Heart left ventricle (tissue), 16 donors: Measurements from ENCODE around the gene POU2AF1. TPM values are rescaled to one million over a fixed set of nuclear protein-coding genes. Genes with fewer than 3 reads are reported as not detected.

Experiments
- ATAC-seq, 4 donors: fragments of 200-7000 bp; cut with Tn5 transposase; one replicate each; pipeline ENCODE4 v1.9.1; 2020 to 2022; ENCODE audit warnings: moderate library complexity in 4 of 4, mild to moderate bottlenecking in 3 of 4, moderate number of reproducible peaks in 1 of 4
- DNase-seq, 5 donors: peaks; one replicate each; pipeline ENCODE4 v3.0.0-alpha.2; 2020
- H3K27ac ChIP-seq, 12 donors: fragments of 200-600 bp; sonication (generic) in 4 of 12; one replicate each; pipeline versions ENCODE4 v1.5.0 to v1.8.0; 2016 to 2022; ENCODE audit warnings: mild to moderate bottlenecking in 2 of 12
- H3K27me3 ChIP-seq, 9 donors: fragments of 200-600 bp; sonication (generic) in 2 of 9; one replicate each; pipeline versions ENCODE4 v1.5.1 to v1.8.0; 2016 to 2022; ENCODE audit warnings: mild to moderate bottlenecking in 3 of 9
- H3K36me3 ChIP-seq, 9 donors: fragments of 200-600 bp; sonication (generic) in 2 of 9; one replicate each; pipeline versions ENCODE4 v1.5.0 to v1.8.0; 2018 to 2022; ENCODE audit warnings: mild to moderate bottlenecking in 2 of 9
- H3K4me1 ChIP-seq, 12 donors: fragments of 200-600 bp; sonication (generic) in 4 of 12; one replicate each; pipeline versions ENCODE4 v1.5.0 to v1.8.0; 2016 to 2022; ENCODE audit warnings: mild to moderate bottlenecking in 3 of 12
- H3K4me3 ChIP-seq, 12 donors: fragments of 200-600 bp; sonication (generic) in 4 of 12; one replicate each; pipeline versions ENCODE4 v1.5.0 to v1.8.0; 2017 to 2022; ENCODE audit warnings: mild to moderate bottlenecking in 9 of 12, moderate library complexity in 4 of 12
- H3K9me3 ChIP-seq, 12 donors: fragments of 200-600 bp; sonication (generic) in 4 of 12; one replicate each; pipeline versions ENCODE4 v1.5.0 to v1.8.0; 2016 to 2022; ENCODE audit warnings: mild to moderate bottlenecking in 1 of 12
- CTCF ChIP-seq, 12 donors: fragments of 200-600 bp; sonication (generic) in 4 of 12; IDR thresholded peaks; one replicate each; pipeline versions ENCODE4 v1.5.0 to v1.8.0; 2018 to 2022; ENCODE audit warnings: antibody characterized with exemption in 12 of 12, mild to moderate bottlenecking in 5 of 12
- POLR2A ChIP-seq, 2 donors: fragments of 450-650 bp; IDR thresholded peaks; one replicate each; pipeline ENCODE4 v1.6.1; 2017; ENCODE audit warnings: antibody characterized with exemption in 2 of 2, mild to moderate bottlenecking in 2 of 2, moderate library complexity in 2 of 2
- WGBS, 4 donors: extraction: QIAGEN DNeasy Blood & Tissue Kit in 2 of 4; methylation state at CpG; one replicate each; pipeline versions ENCODE4 v1.1.5 to v1.1.7; 2013 to 2018; 5-methylcytosine and 5-hydroxymethylcytosine counted together
- intact Hi-C, 10 donors: fragments of 100-400 bp; cut with DNase I; formaldehyde crosslinking; loops; one replicate each; pipeline versions ENCODE4 v1.11.1 to v1.14.2; 2022
- polyA plus RNA-seq, 2 donors: library from polyadenylated mRNA; stranded (reverse); fragments of 200-250 nt; gene quantifications; one replicate each; pipeline ENCODE4 v1.2.3, GENCODE V29; 2013
- total RNA-seq, 9 donors: library from RNA; depleted of rRNA in 2 of 9; stranded (reverse); fragments of >200 nt in 2 of 9; fragmentation: NEBNext Ultra II Directional in 3 of 9; extraction: Animal tissue kit (Norgen Biotek cat#: 25700) in 3 of 9; gene quantifications; one replicate each; pipeline versions ENCODE4 v1.1.0 to v1.2.4, GENCODE V29; 2016 to 2023
- donor health status: ischemic (EF 13 %, LVEDD 7.1; RV severe dilation, severe dysfunction).
- donor health status: healthy with polysubstance abuse.
- donor health status: DM: no; HTN: yes; CAD: no.
- donor health status: DM: no; HTN: no; CAD: no.
- donor health status: ischemic (EF 25% LVEDD 6.9; RV normal size, moderate dysfunction).
- donor health status: ischemic (EF 25% LVEDD 5.7; RV mildly dilated, moderate dysfunction).
- donor health status: healthy.
- donor health status: DM: yes; HTN: yes; CAD: no.
- donor health status: ischemic (EF 35%, LVEDD 5.7; RV mildly dilated, moderate dysfunction).
- donor health status: nonischemic (EF 11% LVEDD 7.7; RV severe dilation, severe dysfunction).
- donor health status: DM: yes; HTN: yes; CAD: no.
- donor health status: PGD.
- donor health status: ischemic (EF 29% LVEDD 5.4; RV normal size, mild dysfunction).
- donor health status: nonischemic (EF 23%, LVEDD 6.1; RV moderate dilation, normal function).

Gene POU2AF1
- total and polyA plus RNA-seq, 11 donors: 0.07 to 1.3 (median 0.24) TPM; not detected in 7

GRCh38 chr11:111344032-111344431 lies 35.0 kb downstream of the POU2AF1 start:
- no peak for TF ChIP-seq POLR2A (IDR thresholded peaks at IDR 0.05)
- DNase-seq (peak in 3 of 5 donors; percentile 29 to 76 (median 63)), ATAC-seq (peak; percentile 42 to 88 (median 74))
- Histone ChIP-seq H3K27ac (peak overlapping the region in 1 of 12 donors; percentile 9), H3K36me3 (no peaks in the 10 kb centered on the region), H3K9me3 (peaks cover 0 to 20% (median 11%) of the 10 kb centered on the region in 12 donors), H3K27me3 (peaks cover 0 to 4% (median 0%) of the 10 kb centered on the region in 9 donors), H3K4me1 (peaks cover 0 to 2% (median 0%) of the 10 kb centered on the region in 12 donors), H3K4me3 (no peak overlapping the region)
- 76 to 81% (median 77%) methylated on average over 3 of the region's 3 CpGs for WGBS, 4 donors
- intact Hi-C loops: no loop called here

- Histone ChIP-seq H3K4me1 (peaks cover 0 to 2% (median 0%) of the 10 kb centered on the region in 12 donors), H3K9me3 (peaks cover 0 to 21% (median 12%) of the 10 kb centered on the region in 12 donors), H3K4me3 (no peak overlapping the region), H3K27ac (no peak overlapping the region), H3K36me3 (no peaks in the 10 kb centered on the region), H3K27me3 (no peaks in the 10 kb centered on the region)
- TF ChIP-seq CTCF (IDR thresholded peaks at IDR 0.05) (no peak), POLR2A (IDR thresholded peaks at IDR 0.05) (no peak)
- intact Hi-C loops: no loop called here
- 73 to 90% (median 84%) methylated on average over 3 of the region's 3 CpGs for WGBS, 4 donors
- ATAC-seq: no peak
- no peak for DNase-seq
Measured at GRCh38 chr11:111342329-111342728, 36.7 kb downstream of the POU2AF1 start.

GRCh38 chr11:111339758-111340388 lies 39.2 kb downstream of the POU2AF1 start:
- Histone ChIP-seq H3K4me3 (no peak overlapping the region), H3K27ac (no peak overlapping the region), H3K27me3 (no peaks in the 10 kb centered on the region), H3K9me3 (peaks cover 0 to 21% (median 12%) of the 10 kb centered on the region in 12 donors), H3K4me1 (peaks cover 0 to 5% (median 0%) of the 10 kb centered on the region in 12 donors), H3K36me3 (no peaks in the 10 kb centered on the region)
- ATAC-seq: no peak
- TF ChIP-seq POLR2A (IDR thresholded peaks at IDR 0.05) (no peak), CTCF (IDR thresholded peaks at IDR 0.05) (no peak)
- DNase-seq: no peak
- intact Hi-C loops: no loop called here

GRCh38 chr11:111336582-111337256 lies 42.4 kb downstream of the POU2AF1 start:
- ATAC-seq: peak in 2 of 4 donors; percentile 36 to 47
- 67 to 80% (median 76%) methylated on average over 2 of the region's 2 CpGs for WGBS, 4 donors
- TF ChIP-seq POLR2A (IDR thresholded peaks at IDR 0.05) (no peak), CTCF (IDR thresholded peaks at IDR 0.05) (no peak)

More at GRCh38 chr11:111336582-111337256, 42.4 kb downstream of the POU2AF1 start:
- peaks cover 0 to 21% (median 12%) of the 10 kb centered on the region in 12 donors for H3K9me3 ChIP-seq
- no peaks in the 10 kb centered on the region for H3K27me3 ChIP-seq
- peaks cover 0 to 15% (median 0%) of the 10 kb centered on the region in 12 donors for H3K4me1 ChIP-seq
- DNase-seq: no peak
- intact Hi-C loops: no loop called here
- no peaks in the 10 kb centered on the region for H3K36me3 ChIP-seq
- no peak overlapping the region for H3K27ac ChIP-seq
- no peak overlapping the region for H3K4me3 ChIP-seq
